ENCODE measurements around the gene UBFD1.
"Not testable (repeated sequence)": the region's sequence is repeated elsewhere in the genome, so short reads cannot be mapped to it uniquely, and the experiment has no call there.

GRCh38 chr16:23583271-23583670 is 25.7 kb downstream of the UBFD1 start:
- not testable (repeated sequence) for TF ChIP-seq CTCF, POLR2A (IDR thresholded peaks at IDR 0.05)
